HG03108 (cell line): ENCODE results near the gene FSTL1.

Experiments
- ATAC-seq: cut with Tn5 transposase; IDR thresholded peaks from one replicate; pipeline ENCODE4 v1.9.1; 2021; ENCODE audit warnings: moderate library complexity; ENCODE audit not compliant: unreplicated experiment

The FSTL1 gene

DNA sequence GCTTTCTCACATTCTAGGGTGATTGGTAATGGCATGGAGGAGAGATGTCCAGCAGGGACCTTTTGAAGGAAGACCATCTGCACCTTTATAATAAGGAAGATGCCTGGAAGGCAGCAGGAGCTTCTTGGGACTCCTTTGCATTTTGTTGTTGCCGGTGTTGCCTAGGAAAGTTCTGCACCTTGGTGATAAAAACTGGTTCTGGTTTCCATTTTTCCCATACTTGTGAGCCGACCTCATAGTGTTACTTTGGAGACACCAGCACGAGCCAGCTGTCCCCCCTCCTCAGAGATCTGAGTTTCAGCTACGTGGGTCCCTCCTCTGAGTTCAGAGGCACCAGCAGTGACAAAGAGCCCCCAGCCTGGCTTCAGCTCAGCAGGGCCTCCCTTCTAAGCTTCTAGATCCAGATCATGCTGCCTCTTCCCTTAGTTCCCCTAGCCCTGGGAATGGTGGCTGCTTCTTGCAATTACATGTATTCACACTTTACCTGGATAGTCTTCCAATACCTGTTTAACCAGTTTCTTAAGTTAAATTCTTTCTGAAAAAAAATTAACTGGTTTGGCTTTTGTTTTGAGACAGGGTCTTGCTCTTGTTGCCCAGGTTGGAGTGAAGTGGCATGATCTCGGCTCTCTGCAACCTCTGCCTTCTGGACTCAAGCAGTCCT lies 18.0 kb upstream of the FSTL1 start:
- ATAC-seq, result no peak

- no peak for ATAC-seq
Observed at GRCh38 chr3:120462409-120462959, 11.7 kb upstream of the FSTL1 start.

- ATAC-seq, result no peak
Observed at GRCh38 chr3:120461416-120461815, 10.6 kb upstream of the FSTL1 start.

GRCh38 chr3:120460862-120461261 lies 10.1 kb upstream of the FSTL1 start:
- ATAC-seq, result no peak

GRCh38 chr3:120460181-120460790 lies 9.5 kb upstream of the FSTL1 start:
- no peak for ATAC-seq

- no peak for ATAC-seq
Observed at GRCh38 chr3:120459196-120459595, 8.4 kb upstream of the FSTL1 start.

DNA sequence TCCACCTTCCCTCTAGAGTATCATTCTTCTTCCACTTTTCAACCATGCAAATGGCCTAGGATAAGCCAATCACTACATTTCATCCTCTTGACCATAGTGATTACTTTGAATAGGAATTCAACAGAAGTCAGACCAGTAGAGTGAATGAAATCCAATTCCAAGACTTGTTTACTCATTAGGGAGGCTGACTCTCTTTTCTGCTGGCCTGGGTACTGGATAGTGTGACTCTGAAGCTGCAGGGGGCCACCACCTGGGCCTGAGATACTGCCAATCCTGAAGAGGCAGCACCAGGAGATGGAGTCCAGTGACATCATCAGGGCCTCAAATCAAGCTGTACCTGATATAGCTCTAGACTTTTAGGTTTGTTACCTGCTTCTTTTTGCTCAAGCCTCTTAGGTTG lies 7.0 kb upstream of the FSTL1 start:
- ATAC-seq, result no peak

DNA sequence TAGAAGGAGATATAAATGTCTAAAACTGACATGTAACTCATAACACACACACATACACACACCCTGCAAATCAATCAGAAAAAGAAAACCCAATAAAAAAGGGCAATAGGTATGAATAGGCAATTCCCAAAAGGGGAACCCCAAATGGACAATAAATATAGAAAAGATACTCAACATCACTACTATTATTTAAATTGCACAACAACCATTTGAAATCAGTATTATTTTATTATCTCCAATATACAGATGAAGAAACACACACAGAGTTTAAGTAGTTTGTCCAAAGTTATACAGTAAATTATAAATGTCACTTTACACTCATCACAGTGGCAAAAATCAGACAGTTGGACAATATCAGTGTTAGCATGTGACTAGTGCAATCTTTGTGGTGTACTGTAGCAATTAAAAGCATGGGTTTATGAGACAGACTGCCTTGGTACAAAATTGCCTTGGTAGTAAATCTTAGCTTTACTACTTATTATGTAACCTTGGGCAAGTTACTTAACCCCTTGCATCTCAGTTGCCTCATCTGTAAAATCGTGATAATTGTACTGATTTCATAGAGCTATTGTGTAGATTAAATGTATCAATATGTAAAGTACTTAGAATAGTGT lies 3.4 kb upstream of the FSTL1 start:
- no peak for ATAC-seq

GRCh38 chr3:120452816-120453215 lies 2.0 kb upstream of the FSTL1 start:
- no peak for ATAC-seq

- ATAC-seq, result no peak
Observed at GRCh38 chr3:120451806-120452205, 1.0 kb upstream of the FSTL1 start.

DNA sequence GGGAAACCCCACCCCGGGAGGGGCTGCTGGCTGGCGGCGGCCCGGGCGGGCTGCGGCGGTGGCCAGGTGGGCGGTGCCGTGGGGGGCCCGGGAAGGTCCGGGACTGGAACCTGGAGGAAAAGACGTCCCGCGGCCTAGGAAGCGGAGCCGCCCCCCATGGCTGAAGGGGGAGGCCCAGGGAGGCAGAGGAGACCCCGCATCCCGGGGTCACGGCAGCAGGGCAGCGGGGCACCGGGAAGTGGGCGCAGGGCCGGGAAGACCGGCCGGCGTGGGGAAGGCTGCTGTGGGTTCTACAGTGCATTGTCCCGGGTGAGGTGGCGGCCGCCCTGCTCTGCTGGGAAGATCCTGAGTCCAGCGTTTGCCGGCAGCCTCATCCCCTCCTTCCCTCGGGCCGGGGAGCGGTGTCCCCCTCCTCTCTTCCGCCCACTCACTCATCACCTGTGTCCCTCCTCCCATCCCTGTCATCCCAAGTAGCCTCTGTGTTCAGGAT lies 525 bp upstream of the FSTL1 start:
- ATAC-seq, result no peak

- ATAC-seq, result no peak
Observed at GRCh38 chr3:120449701-120450599, 842 bp downstream of the FSTL1 start.

DNA sequence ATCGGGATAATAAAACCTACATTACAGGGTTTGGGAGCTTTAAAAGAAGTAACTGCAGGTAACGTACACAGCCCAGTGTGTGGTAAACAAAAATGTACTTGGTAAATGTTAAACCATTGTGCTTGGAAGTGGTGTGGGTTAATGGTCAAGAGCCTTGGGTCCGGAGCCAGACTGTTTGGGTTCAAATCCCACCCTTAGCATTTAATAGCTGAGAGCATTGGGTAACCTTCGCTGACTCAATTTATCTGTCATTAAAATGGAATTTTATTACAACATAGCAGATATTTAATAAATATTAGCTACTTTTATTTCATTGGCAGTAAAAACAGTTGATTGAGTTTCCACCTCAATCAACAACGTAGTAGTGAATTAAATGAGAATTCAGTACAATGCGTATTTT lies 1.5 kb downstream of the FSTL1 start:
- no peak for ATAC-seq

- no peak for ATAC-seq
Observed at GRCh38 chr3:120448756-120449155, 2.0 kb downstream of the FSTL1 start.

DNA sequence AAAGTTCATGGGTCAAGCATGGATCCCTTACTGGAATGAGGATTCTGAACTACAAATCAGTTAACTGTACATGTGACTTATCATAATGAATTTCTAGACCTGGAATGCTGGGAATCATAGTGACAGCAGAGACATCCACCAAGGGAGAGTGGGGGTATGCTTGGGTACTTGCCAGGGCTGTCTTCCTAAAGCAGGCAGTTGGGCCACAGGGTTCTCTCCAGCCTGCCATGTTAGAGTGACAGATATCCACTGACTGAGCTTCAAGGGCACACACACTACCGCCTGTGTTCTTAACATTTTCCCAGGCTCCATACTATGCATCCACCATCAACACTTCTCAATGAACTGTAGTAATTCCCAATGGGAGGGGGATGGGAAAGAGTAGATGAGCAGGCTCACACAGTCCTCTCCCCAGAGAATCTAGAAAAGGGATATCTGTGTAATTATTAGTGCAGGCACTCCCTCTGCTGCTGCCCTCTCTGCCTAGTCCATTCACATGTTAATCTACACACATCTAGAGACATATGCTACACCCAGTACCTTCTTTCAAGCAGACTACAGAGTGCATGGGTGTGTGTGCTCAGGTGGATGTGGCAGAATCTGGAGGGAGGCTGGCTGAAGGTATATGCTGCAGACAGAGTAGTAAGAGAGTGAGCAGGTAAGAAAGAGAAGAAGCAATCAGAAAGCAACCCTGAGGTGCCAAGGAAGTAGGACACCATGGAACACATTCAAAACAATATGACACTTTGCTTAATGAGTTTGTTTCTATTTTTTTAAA lies 3.7 kb downstream of the FSTL1 start:
- ATAC-seq, result no peak

GRCh38 chr3:120445654-120446053 lies 5.1 kb downstream of the FSTL1 start:
- no peak for ATAC-seq

- no peak for ATAC-seq
Observed at GRCh38 chr3:120443626-120444123, 7.1 kb downstream of the FSTL1 start.

DNA sequence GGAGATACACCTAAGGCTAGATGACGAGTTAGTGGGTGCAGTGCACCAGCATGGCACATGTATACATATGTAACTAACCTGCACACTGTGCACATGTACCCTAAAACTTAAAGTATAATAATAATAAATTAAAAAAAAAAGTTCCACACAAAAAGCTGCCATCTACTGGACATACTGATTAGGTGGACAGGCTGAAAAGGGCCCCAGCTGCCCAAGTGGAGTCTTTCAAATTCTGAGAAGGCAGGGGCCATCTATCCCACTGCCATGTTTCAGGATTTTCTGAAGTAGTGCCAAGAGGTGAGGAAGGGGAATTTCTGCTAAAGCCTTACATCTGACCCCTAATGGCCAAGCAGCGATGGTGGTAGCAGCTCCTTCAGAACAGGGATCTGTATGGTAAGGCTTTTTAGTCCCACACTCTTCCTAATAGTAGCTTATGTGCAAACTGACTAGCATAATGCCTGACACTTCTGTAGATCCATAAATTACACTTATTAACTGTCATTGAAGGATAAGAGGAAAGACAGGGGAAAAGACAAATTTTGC lies 7.7 kb downstream of the FSTL1 start:
- ATAC-seq, result no peak

DNA sequence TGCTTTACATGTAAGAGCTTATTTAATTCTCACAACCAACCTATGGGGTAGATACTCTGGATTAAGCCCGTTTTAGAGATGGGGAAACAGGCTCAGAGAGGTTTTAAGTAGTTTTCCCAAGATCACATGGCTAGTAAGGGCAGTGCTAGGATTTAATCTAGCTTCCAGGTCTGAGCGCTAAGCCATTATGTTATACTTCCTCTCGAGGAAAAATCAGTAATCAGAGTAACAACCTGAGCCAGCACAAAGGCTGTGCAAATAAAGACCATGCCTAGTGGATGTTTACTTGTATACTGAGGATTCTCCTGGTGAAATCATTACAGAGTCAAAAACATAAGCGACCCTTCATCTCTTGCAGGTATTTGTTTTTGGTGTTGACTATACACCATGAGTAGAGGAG lies 9.0 kb downstream of the FSTL1 start:
- no peak for ATAC-seq

DNA sequence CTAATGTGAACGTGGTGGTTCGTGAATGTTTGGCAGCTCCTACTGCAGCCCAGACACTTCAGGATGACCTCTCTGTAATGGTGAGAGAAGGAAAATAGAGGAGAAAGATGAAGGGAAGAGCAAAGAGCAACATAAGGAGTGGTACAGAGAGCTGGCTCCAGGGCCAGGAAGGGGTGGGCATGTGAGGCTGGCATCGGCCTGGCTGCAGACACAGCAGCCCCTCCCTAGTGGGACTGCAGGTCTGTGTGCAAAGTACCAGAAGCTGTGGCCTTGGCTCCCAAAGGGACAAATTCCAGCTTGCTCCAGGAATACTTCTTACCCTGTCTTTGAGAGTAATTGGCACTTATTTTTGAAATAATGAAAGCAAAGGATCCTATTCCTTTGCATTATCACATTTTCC lies 10.0 kb downstream of the FSTL1 start:
- no peak for ATAC-seq
